K562 (cell line): ENCODE results near the gene CD19. TPM values are rescaled to one million over a fixed set of nuclear protein-coding genes. Genes with fewer than 3 reads are reported as not detected.
A peak's percentile ranks its signal among the peaks of the same experiment; 100 is the strongest.

Experiments used
- BRF1 ChIP-seq: IDR thresholded peaks from 3 replicates; pipeline ENCODE4 v1.6.1; 2011; ENCODE audit warnings: borderline replicate concordance, mild to moderate bottlenecking; ENCODE audit not compliant: insufficient read length; ENCODE audit errors: extremely low read depth
- CBX1 ChIP-seq: sonication (generic); IDR thresholded peaks from 2 replicates; pipeline ENCODE4 v1.6.1; 2016; ENCODE audit warnings: antibody characterized with exemption, low read depth, mild to moderate bottlenecking
- CREM ChIP-seq: IDR thresholded peaks from 2 replicates; pipeline ENCODE4 v1.6.1; 2014; ENCODE audit warnings: antibody characterized with exemption, low read depth
- CSDE1 ChIP-seq, 2 experiments: fragments of 450-650 bp; IDR thresholded peaks; 2 replicates each; pipeline ENCODE4 v1.6.1; 2016; ENCODE audit warnings: mild to moderate bottlenecking in 1 of 2
- HDGF ChIP-seq: fragments of 450-650 bp; IDR thresholded peaks from 2 replicates; pipeline ENCODE4 v1.6.1; 2016
- KDM1A ChIP-seq, 2 experiments: fragments of 450-650 bp; IDR thresholded peaks; 2 replicates each; pipeline ENCODE4 v1.6.1; 2016; ENCODE audit warnings: mild to moderate bottlenecking in 2 of 2
- MEF2D ChIP-seq: conservative IDR thresholded peaks from 2 replicates; pipeline ENCODE4 v1.6.1; 2016; ENCODE audit warnings: low read depth, missing genetic modification characterization, missing compliant biosample characterization
- NFIX ChIP-seq: fragments of 250-450 bp; sonication (Bioruptor Pico); IDR thresholded peaks from 2 replicates; pipeline ENCODE4 v1.4.0; 2020; ENCODE audit warnings: low read depth, mild to moderate bottlenecking, moderate library complexity
- PHB ChIP-seq: fragments of 250-450 bp; sonication (Bioruptor Pico); IDR thresholded peaks from 2 replicates; pipeline ENCODE4 v1.5.0; 2021
- SP2 ChIP-seq: IDR thresholded peaks from 2 replicates; pipeline ENCODE4 v1.6.1; 2011; ENCODE audit warnings: mild to moderate bottlenecking, low read depth, low read length, moderate library complexity; ENCODE audit not compliant: poor library complexity, severe bottlenecking; ENCODE audit errors: extremely low read depth
- STAT5A ChIP-seq: IDR thresholded peaks from 2 replicates; pipeline ENCODE4 v1.6.1; 2012; ENCODE audit warnings: low read length, inconsistent platforms, borderline replicate concordance
- TCF3 ChIP-seq: sonication (generic); formaldehyde crosslinking; IDR thresholded peaks from 2 replicates; pipeline ENCODE4 v1.4.0; 2020; ENCODE audit warnings: mild to moderate bottlenecking, missing genetic modification reagents
- ZC3H8 ChIP-seq: fragments of 450-650 bp; IDR thresholded peaks from 2 replicates; pipeline ENCODE4 v1.6.1; 2017
- ZFP30 ChIP-seq: fragments of 250-450 bp; sonication (Bioruptor Pico); IDR thresholded peaks from 2 replicates; pipeline ENCODE4 v1.8.0; 2022; ENCODE audit warnings: moderate library complexity, mild to moderate bottlenecking, inconsistent platforms, borderline replicate concordance
- ZNF224 ChIP-seq: sonication (generic); formaldehyde crosslinking; IDR thresholded peaks from 2 replicates; pipeline ENCODE4 v1.8.0; 2022; ENCODE audit warnings: mild to moderate bottlenecking, missing genetic modification reagents
- ZNF347 ChIP-seq: fragments of 450-650 bp; formaldehyde crosslinking; IDR thresholded peaks from 2 replicates; pipeline ENCODE4 v1.4.0; 2020; ENCODE audit warnings: low read depth, mild to moderate bottlenecking, moderate library complexity
- ZNF668 ChIP-seq: fragments of 250-450 bp; sonication (Bioruptor Pico); IDR thresholded peaks from 2 replicates; pipeline ENCODE4 v1.8.0; 2022; ENCODE audit warnings: mild to moderate bottlenecking, inconsistent platforms
- ZNF695 ChIP-seq: fragments of 450-650 bp; formaldehyde crosslinking; IDR thresholded peaks from 2 replicates; pipeline ENCODE4 v1.4.0; 2020; ENCODE audit warnings: mild to moderate bottlenecking, moderate library complexity
- ZNF707 ChIP-seq: fragments of 250-450 bp; sonication (Bioruptor Pico); conservative IDR thresholded peaks from 2 replicates; pipeline ENCODE4 v1.8.0; 2022; ENCODE audit warnings: inconsistent platforms, mild to moderate bottlenecking, moderate library complexity
- ZNF77 ChIP-seq: fragments of 250-450 bp; sonication (Bioruptor Pico); IDR thresholded peaks from 2 replicates; pipeline ENCODE4 v1.5.0; 2020
- polyA plus RNA-seq, 8 experiments: library from polyadenylated mRNA; depleted of rRNA in 4 of 8; stranded (reverse) in 5 of 8; unstranded in 3 of 8; fragments of >200 nt; fragmentation: Nextera tagmentation in 2 of 8; fragmentation: Illumina TruSeq in 1 of 8; extraction: Ambion mirVana in 2 of 8; extraction: Trizol in 1 of 8; gene quantifications; 2 replicates each; pipeline versions ENCODE4 v1.2.1 to v1.2.3, GENCODE V29; 2011 to 2014; ENCODE audit warnings: inconsistent platforms in 1 of 8, missing spikeins in 1 of 8
- total RNA-seq, 7 experiments: library from RNA; depleted of rRNA in 6 of 7; stranded (reverse); fragments of >200 nt in 6 of 7; fragmentation: Illumina TruSeq in 2 of 7; extraction: Trizol in 2 of 7; gene quantifications; 2 replicates each; pipeline versions ENCODE4 v1.2.1 to v1.2.3, GENCODE V29; 2011 to 2021; ENCODE audit warnings: low replicate concordance in 1 of 7
- TF ChIP-seq, protein P1 (sequence below): fragments of 200-800 bp; sonication (Bioruptor generic); IDR thresholded peaks from 2 replicates; pipeline ENCODE4 v1.6.1; 2017; ENCODE audit warnings: missing genetic modification characterization, missing compliant biosample characterization
- TF ChIP-seq, protein P2 (sequence below), 2 experiments: IDR thresholded peaks; 2 replicates each; pipeline ENCODE4 v1.6.1; 2012; ENCODE audit warnings: improper control_type of control experiment in 2 of 2, low read depth in 2 of 2, low read length in 2 of 2, borderline replicate concordance in 1 of 2
- TF ChIP-seq, protein P3 (sequence below), 3 experiments: fragments of 200-800 bp in 1 of 3; sonication (Bioruptor generic) in 1 of 3; sonication (generic) in 1 of 3; formaldehyde crosslinking in 1 of 3; IDR thresholded peaks; 2 replicates each; pipeline versions ENCODE4 v1.6.1 to v1.8.0; 2016 to 2022; ENCODE audit warnings: mild to moderate bottlenecking in 2 of 3, missing compliant biosample characterization in 2 of 3, missing genetic modification characterization in 2 of 3, missing genetic modification reagents in 1 of 3

The CD19 gene
- total and polyA plus RNA-seq, 9 of the 15 experiments (the other 6 are each of a cell fraction or from before 2014, with no cell fraction given), result 0.27 to 3.7 (median 2.0) TPM; not detected in 1

DNA sequence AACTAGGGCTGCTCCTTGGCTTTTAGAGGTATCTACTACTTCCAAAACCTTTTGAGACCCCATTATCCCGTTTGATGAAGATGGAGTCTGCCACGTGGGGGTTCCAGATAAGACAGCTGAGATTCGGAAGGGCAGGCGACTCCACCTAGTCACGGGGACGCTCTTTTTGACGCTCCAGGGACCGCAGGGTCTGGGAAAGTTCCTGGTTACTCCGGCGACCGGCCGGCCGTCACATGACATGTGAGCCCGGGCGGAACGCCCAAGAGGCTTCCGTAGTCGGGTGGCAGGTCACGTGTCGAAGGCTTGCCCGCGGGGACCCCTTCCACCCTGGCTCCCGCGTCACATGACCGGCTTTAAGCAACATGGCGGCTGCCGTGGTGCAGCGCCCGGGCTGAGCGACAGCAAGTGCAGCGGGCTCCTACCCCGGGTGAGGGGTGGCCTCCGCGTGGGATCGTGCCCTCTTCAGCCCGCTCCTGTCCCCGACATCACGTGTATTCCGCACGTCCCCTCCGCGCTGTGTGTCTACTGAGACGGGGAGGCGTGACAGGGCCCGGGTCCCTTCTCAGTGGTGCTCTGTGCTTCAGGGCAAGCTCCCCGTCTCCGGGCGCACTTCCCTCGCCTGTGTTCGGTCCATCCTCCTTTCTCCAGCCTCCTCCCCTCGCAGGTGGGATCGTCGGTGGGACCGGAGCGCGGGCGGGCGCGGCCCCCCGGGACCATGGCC is 42.8 kb downstream of the CD19 start, which contains the start of gene SPNS1 (continued):
- TF ChIP-seq ZNF695 (no peak), ZFP30 (no peak), CBX1 (peak; percentile 94), ZNF224 (CRISPR knock-in tag) (no peak), CREM (peak; percentile 83), CSDE1 (IDR thresholded peaks at IDR 0.05) (no peak), HDGF (no peak), TCF3 (CRISPR knock-in tag) (peak; percentile 26; the same call in 1 of the 2 replicates), SP2 (no peak), KDM1A (IDR thresholded peaks at IDR 0.05) (peak; percentile 93 to 95), MEF2D (tag) (no peak), PHB (no peak), STAT5A (no peak), BRF1 (no peak), ZNF707 (CRISPR knock-in tag) (no peak), ZNF347 (CRISPR knock-in tag) (no peak), ZC3H8 (no peak), ZNF77 (CRISPR knock-in tag) (no peak), ZNF668 (no peak), NFIX (no peak)
- TF ChIP-seq, protein P1, sequence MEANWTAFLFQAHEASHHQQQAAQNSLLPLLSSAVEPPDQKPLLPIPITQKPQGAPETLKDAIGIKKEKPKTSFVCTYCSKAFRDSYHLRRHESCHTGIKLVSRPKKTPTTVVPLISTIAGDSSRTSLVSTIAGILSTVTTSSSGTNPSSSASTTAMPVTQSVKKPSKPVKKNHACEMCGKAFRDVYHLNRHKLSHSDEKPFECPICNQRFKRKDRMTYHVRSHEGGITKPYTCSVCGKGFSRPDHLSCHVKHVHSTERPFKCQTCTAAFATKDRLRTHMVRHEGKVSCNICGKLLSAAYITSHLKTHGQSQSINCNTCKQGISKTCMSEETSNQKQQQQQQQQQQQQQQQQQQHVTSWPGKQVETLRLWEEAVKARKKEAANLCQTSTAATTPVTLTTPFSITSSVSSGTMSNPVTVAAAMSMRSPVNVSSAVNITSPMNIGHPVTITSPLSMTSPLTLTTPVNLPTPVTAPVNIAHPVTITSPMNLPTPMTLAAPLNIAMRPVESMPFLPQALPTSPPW (CRISPR knock-in tag), result peak; percentile 88
- TF ChIP-seq, protein P2, sequence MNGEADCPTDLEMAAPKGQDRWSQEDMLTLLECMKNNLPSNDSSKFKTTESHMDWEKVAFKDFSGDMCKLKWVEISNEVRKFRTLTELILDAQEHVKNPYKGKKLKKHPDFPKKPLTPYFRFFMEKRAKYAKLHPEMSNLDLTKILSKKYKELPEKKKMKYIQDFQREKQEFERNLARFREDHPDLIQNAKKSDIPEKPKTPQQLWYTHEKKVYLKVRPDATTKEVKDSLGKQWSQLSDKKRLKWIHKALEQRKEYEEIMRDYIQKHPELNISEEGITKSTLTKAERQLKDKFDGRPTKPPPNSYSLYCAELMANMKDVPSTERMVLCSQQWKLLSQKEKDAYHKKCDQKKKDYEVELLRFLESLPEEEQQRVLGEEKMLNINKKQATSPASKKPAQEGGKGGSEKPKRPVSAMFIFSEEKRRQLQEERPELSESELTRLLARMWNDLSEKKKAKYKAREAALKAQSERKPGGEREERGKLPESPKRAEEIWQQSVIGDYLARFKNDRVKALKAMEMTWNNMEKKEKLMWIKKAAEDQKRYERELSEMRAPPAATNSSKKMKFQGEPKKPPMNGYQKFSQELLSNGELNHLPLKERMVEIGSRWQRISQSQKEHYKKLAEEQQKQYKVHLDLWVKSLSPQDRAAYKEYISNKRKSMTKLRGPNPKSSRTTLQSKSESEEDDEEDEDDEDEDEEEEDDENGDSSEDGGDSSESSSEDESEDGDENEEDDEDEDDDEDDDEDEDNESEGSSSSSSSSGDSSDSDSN (IDR thresholded peaks at IDR 0.05; ENCODE audit: borderline replicate concordance in 1 of 2, low read depth in 2 of 2, low read length in 2 of 2), result 0 out of 4 replicates have a peak, but pooled peaks of 1 of the 2 experiments have one; percentile 40
- TF ChIP-seq, protein P3, sequence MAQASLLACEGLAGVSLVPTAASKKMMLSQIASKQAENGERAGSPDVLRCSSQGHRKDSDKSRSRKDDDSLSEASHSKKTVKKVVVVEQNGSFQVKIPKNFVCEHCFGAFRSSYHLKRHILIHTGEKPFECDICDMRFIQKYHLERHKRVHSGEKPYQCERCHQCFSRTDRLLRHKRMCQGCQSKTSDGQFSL (CRISPR knock-in tag; IDR thresholded peaks at IDR 0.05), result no peak
- TF ChIP-seq, protein P3 (tag; IDR thresholded peaks at IDR 0.05), result no peak
